AG04449 (cell line): Measurements from ENCODE around the gene AIG1.

Experiments
- CTCF ChIA-PET: fragments of 350-600 bp; formaldehyde crosslinking; extraction: SDS; loops from one replicate; lab custom pipeline; 2021; ENCODE audit warnings: antibody characterized with exemption; lab: Yijun Ruan, JAX
- POLR2A ChIA-PET: fragments of 400-600, 350-600 bp; formaldehyde crosslinking; extraction: SDS; loops from one replicate; lab custom pipeline; 2020; ENCODE audit warnings: antibody characterized with exemption, inconsistent platforms; lab: Yijun Ruan, JAX
- DNase-seq: peaks from one replicate; pipeline ENCODE4 v3.0.0-alpha.2; 2010; ENCODE audit warnings: low read depth, low spot score
- H3K4me3 ChIP-seq: 2 replicates; pipeline ENCODE4 v1.5.1; 2011; ENCODE audit warnings: low read depth, mild to moderate bottlenecking, control low read depth, low read length
- TF ChIP-seq, protein P1 (sequence below): IDR thresholded peaks from one replicate; pipeline ENCODE4 v1.5.1; 2011; ENCODE audit warnings: mild to moderate bottlenecking, moderate library complexity, low read length, control low read depth, inconsistent platforms; ENCODE audit not compliant: insufficient read depth; ENCODE audit errors: missing control alignments

The AIG1 gene

DNA sequence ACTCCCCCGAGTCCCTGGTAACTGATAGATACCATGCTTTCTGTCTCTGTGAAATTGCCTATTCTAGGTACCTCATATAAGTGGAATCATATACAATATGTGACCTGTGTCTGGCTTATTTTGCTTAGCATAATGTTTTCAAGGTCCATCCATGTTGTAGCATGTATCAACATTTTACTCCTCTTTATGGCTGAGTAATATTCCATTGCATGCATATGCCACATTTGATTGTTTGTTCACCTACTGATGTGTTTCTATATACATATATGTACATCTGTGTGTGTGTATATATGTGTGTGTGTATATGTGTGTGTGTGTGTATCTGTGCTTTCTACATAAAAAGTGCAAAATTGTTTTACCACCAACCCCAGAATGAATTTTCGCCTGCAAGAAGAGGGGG, 270.7 kb downstream of the AIG1 start:
- DNase-seq, result no peak
- ChIA-PET CTCF (no interaction called here), POLR2A (no interaction called here)
- TF ChIP-seq, protein P1, sequence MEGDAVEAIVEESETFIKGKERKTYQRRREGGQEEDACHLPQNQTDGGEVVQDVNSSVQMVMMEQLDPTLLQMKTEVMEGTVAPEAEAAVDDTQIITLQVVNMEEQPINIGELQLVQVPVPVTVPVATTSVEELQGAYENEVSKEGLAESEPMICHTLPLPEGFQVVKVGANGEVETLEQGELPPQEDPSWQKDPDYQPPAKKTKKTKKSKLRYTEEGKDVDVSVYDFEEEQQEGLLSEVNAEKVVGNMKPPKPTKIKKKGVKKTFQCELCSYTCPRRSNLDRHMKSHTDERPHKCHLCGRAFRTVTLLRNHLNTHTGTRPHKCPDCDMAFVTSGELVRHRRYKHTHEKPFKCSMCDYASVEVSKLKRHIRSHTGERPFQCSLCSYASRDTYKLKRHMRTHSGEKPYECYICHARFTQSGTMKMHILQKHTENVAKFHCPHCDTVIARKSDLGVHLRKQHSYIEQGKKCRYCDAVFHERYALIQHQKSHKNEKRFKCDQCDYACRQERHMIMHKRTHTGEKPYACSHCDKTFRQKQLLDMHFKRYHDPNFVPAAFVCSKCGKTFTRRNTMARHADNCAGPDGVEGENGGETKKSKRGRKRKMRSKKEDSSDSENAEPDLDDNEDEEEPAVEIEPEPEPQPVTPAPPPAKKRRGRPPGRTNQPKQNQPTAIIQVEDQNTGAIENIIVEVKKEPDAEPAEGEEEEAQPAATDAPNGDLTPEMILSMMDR, result no peak
- no peak overlapping the region for H3K4me3 ChIP-seq

DNA sequence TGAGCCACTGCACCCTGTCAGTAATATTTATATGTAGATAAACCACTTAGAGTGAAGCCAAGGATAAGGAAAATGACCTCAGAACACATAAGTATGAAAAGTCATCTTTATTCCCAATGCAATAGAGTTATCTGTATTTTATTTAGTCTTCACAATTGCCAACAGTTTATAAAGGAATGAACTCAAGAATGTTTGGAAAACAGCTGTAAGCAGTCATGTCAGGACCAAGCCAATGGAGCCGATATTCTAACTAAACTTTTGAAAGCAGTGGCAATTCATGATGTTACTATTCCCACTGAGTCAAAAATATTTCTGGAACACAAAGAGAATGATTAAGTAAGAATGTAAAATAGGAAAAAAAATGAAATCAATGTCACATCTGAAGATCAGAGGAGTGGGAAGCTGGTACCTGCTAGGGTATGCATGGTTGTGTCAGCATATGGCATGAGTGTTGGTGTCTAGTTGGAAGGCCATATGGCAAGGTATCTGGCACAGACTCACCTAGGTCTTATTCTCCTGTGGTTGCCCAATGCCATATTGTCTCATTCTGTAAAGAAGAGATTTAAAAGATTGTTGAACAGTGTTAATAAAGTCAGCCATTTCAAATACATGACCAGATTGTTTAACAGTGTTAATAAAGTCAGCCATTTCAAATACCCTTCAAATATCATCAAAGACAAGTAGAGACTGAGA, 271.6 kb downstream of the AIG1 start:
- TF ChIP-seq, protein P1, result no peak
- CTCF ChIA-PET, result no interaction called here
- DNase-seq, result no peak
- POLR2A ChIA-PET, result no interaction called here
- H3K4me3 ChIP-seq, result no peak overlapping the region

DNA sequence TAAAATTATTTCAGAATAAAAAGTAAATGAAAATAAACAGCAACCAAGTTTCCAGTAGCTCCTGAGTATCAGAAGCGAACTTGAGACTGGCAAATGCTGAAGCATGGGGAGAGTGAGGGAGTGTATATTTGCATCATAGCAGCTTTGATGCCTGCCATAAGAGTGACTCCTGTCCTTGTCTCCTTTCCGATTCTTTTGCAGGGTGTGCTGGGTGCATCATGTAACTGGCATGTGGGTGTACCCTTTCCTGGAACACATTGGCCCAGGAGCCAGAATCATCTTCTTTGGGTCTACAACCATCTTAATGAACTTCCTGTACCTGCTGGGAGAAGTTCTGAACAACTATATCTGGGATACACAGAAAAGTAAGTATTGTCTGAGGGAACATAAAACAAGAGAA, 272.4 kb downstream of the AIG1 start:
- DNase-seq, result no peak
- no peak overlapping the region for H3K4me3 ChIP-seq
- ChIA-PET CTCF (interaction anchor here (0.9 kb wide), 1 partner anchor 8 kb away, joined by 3 read pairs; no protein-coding TSS in a partner anchor), POLR2A (no interaction called here)
- TF ChIP-seq, protein P1, result no peak

DNA sequence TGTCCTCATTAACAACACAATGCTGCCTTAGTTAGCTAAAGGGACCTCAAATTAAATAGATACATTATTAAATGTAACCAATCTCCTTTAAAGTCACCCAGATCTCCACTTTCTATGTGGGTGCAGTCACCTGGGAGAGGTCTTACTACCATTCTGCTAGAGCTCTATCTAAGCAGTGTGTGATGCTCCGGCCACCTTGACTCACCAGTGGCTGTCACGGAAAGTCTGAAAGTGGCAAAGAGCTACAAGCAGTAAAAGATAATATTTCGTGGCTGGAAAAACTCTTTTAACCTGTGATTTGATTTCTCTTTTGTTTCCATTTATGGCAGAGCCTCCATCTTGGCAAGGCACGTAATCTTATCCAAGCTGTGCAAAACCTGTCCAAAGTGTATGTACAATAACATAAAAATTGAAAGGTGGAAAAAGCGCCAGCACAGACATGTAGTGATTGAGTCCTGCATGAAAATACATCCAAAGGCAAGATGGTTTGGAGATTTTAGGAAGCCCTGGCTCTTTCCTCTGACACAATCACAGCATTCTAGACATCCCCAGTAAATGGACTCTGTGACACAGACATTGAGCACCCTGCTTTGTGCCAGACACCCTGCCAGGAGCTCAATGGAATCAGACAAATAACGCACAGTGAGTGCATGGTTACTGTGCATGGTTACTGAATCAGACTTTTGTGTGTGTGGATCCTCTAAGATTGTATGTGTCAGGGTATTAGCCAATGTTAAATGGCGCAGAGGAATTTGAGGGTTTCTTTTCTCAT, 273.2 kb downstream of the AIG1 start:
- CTCF ChIA-PET, result interaction anchor here (0.9 kb wide), 1 partner anchor 8 kb away, joined by 3 read pairs; no protein-coding TSS in a partner anchor
- no peak for DNase-seq
- H3K4me3 ChIP-seq, result no peak overlapping the region
- POLR2A ChIA-PET, result no interaction called here
- TF ChIP-seq, protein P1, result no peak

DNA sequence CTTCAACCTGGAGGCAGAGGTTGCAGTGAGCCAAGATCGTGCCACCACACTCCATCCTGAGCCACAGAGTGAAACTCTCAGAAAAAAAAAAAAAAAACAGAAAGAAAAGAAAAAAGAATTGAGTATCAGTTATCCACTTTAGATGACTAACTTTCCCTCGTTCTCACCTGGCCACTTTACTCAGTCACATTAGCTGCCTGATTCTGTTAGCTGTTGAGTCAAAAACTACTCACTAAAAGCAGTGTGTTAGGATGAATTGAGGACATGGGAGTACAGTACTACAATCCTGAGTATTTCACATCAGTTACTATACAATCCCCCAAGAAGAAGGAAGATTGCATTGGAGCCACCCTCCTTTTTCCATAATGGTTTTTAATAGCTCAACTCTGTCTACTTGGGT, 275.2 kb downstream of the AIG1 start:
- TF ChIP-seq, protein P1, result no peak

More for the DNA sequence above, 275.2 kb downstream of the AIG1 start:
- CTCF ChIA-PET, result no interaction called here
- POLR2A ChIA-PET, result no interaction called here
- H3K4me3 ChIP-seq, result no peak overlapping the region
- no peak for DNase-seq
